H1 (cell line): ENCODE measurements around the gene DOCK9. TPM values are rescaled to one million over a fixed set of nuclear protein-coding genes. Genes with fewer than 3 reads are reported as not detected.

Experiments used
- CREB1 ChIP-seq: IDR thresholded peaks from 2 replicates; pipeline ENCODE4 v1.6.1; 2012; ENCODE audit warnings: inconsistent platforms
- JUND ChIP-seq: IDR thresholded peaks from 2 replicates; pipeline ENCODE4 v1.6.1; 2011; ENCODE audit warnings: mild to moderate bottlenecking, improper control_type of control experiment, low read length
- polyA plus RNA-seq, 7 experiments: library from polyadenylated mRNA; depleted of rRNA in 3 of 7; stranded (reverse) in 5 of 7; unstranded in 2 of 7; fragments of >200 nt in 5 of 7; fragments of 200-250 nt in 2 of 7; gene quantifications; 1 replicate in 5 of 7; 2 replicates in 1 of 7; 4 replicates in 1 of 7; pipeline versions ENCODE4 v1.2.1 to v1.2.3, GENCODE V29; 2011 to 2013; ENCODE audit warnings: missing spikeins in 2 of 7, mixed read lengths in 2 of 7
- total RNA-seq: library from RNA; stranded (reverse); fragmentation: NEBNext Ultra II Directional; extraction: Animal tissue kit (Norgen Biotek cat#: 25700); gene quantifications from 2 replicates; pipeline ENCODE4 v1.2.1, GENCODE V29; 2021

Gene DOCK9
- total and polyA plus RNA-seq, 2 of the 8 experiments (the other 6 are each of a cell fraction or from before 2014, with no cell fraction given) = 21.6 to 31.5 TPM

DNA sequence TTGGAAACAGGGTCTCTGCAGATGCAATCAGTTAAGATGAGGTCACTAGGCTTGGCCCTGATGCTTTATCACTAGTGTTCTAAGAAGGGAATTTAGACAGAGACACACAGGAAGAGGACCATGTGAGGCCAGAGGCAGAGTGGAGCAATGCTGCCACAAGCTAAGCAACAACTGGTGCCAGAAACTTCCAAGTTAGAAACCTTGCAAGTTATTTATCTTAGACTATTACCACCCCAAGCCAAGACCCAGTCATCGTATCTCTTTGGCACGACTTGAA, 81.1 kb downstream of the DOCK9 start (continued):
- TF ChIP-seq CREB1 = no peak
- no peak for TF ChIP-seq JUND
